Stimulated activated CD4-positive, alpha-beta T cell treated with anti-CD3 and anti-CD28 coated beads, TNF-alpha, amount 100 ng/mL, for 1 hour (primary cell): ENCODE results near the gene RASAL3.
A peak's percentile ranks its signal among the peaks of the same experiment; 100 is the strongest.

Experiments
- DNase-seq, 3 donors: peaks; one replicate each; pipeline ENCODE4 v3.0.0-alpha.2; 2020; ENCODE audit warnings: low read depth in 3 of 3, low spot score in 1 of 3

RASAL3 gene

DNA sequence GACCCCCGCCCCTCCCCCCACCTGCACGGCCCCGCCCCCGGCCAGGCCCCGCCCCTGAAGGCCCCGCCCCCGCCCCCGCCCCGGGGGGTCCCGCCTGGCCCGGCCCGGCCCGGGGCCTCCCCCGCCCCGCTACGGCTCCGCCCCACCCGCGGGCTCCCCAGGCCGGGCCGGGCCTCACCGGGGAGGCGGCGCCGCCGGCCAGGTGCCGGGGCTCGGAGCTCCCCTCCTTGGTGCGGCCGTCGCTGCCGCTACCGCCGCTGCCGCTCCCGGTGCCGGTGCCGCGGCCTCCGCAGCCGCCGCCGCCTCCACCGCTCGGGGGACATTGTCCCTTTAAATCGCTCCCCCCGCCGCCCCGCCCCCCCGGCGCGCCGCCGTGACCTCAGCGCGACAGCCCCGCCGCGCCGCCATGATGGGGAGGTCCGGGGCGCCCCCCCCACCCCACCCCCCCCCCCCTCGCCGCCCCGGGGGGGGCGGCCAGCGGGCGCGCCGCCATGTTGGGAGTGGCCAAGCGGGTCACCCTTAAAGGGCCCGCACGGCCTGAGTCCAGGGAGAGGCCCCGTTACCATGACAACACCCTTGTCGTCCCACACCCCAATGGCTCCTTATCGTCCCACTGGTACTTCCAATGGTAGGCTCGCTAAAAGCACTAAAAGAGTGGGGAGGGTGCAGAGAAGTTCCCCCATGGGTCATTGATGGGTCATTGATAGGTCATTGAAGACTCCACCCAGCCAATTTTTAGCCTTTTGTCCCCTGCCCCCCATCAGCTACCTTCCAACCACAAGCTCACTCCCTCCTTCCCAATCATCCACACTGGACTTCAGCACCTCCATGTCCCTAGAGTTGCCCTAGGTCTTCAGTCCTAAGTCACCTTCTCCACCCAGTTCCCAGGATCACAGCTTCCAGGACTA lies 14.5 kb downstream of the RASAL3 start, which contains the start of gene WIZ:
Gene WIZ (minus strand): TSS at position 337 of the 908 bp plus-strand sequence. CDS start 1,649 bp downstream, outside the sequence.
- peak; percentile 60 to 87 (median 60) for DNase-seq

GRCh38 chr19:15448778-15449619 lies 15.3 kb downstream of the RASAL3 start:
- no peak for DNase-seq

GRCh38 chr19:15448044-15448777 lies 16.1 kb downstream of the RASAL3 start:
- no peak for DNase-seq

DNA sequence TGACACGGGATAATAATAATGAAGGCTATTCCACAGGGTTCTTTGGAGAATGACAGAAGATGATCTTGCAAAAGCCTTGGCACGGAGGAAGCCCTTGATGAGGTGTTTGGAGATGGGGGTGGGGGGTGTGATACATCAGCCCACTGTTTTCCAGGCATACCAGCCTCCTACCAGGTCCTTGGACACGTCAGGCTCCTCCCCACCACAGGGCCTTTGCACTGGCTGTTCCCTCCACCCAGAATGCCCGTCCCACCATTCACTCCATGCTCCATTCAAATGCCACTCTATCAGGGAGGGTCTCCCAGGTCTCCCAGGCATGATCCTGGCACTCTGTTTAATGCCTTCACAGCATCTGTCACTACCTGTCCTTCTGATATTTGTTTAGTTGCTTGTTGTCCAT lies 17.3 kb downstream of the RASAL3 start:
- no peak for DNase-seq

- no peak for DNase-seq
Observed at GRCh38 chr19:15445807-15446376, 18.5 kb downstream of the RASAL3 start.

GRCh38 chr19:15445227-15445605 lies 19.1 kb downstream of the RASAL3 start:
- no peak for DNase-seq

GRCh38 chr19:15444505-15445226 lies 19.7 kb downstream of the RASAL3 start:
- DNase-seq: no peak

DNA sequence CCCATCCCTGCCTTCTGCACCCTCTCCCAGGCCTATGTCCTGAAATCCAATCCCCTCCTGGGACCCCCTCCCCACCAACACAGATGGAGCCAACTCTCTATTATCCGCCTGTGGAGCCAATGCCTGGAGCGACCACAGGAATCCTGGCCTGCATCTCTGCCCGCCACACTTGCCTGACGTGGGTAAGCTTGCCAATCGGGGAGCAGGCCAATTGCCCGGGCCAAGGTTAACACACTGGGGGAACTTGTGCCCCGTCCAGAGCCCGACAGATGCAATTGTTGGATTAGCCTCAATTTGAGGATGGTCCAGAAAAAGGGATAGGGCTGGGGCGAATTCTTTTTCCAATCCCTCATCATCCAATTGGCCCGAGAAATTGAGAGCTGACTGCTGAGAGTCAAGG lies 20.5 kb downstream of the RASAL3 start:
- DNase-seq: no peak

- no peak for DNase-seq
Observed at GRCh38 chr19:15443325-15443724, 21.0 kb downstream of the RASAL3 start.

DNA sequence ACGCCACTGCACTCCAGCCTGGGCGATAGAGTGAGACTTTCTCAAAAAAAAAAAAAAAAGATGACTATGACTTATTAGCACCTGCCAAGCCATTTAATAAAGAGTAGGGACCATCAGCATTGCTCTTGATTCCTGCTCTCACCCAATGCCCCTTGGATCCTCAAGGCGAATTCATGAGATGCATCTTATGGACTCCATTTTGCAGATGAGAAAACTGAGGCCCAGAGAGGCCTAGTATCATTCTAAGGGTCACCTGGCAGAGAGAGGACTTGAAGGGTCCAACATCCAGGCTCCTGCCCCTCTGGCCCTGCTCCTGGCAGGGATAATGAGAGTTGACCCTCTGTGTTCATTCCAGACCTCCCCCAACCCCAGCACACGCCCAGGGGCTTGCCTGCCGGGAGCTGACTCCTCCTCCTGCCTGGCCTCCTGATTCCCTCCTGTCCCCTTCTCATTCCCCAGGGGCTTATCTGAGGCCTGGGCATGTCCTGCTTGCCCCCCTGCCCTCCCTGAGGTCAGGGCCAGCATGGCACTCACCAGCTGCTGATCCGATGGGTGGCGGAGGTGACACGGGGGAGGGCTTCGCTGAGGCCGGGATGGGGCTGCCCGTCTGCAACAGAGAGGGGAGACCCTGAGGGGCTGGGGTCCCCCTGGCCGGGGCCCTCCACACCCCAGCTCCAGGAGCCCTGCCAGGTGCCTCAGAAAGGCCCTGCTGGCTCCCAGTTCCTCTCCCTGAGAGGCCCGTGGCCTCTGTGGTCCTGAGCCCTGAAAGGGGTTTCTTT lies 22.0 kb downstream of the RASAL3 start:
- DNase-seq: no peak

DNA sequence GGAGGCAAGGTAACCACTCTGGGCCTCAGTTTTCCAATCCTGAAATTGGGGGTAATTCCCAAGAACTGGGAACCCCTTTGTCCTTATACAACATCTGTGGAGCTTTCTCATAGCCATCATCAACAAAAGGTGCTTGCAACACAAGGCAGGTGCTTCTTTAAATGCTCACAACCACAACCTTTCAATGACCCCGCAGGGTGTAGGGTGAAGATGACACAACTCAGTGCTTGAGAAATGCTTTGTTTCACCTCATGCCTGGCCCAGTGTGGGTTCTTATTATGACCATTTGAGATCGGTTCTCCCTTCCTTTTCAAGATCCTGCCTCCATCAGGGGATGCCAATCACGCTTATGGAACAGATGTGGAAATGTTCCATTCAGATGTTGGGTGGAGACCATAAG lies 23.0 kb downstream of the RASAL3 start:
- DNase-seq: no peak

- no peak for DNase-seq
Observed at GRCh38 chr19:15439821-15440641, 24.3 kb downstream of the RASAL3 start.

- no peak for DNase-seq
Observed at GRCh38 chr19:15439078-15439799, 25.1 kb downstream of the RASAL3 start.

- no peak for DNase-seq
Observed at GRCh38 chr19:15438577-15438976, 25.8 kb downstream of the RASAL3 start.

GRCh38 chr19:15438124-15438496 lies 26.2 kb downstream of the RASAL3 start:
- DNase-seq: no peak

- DNase-seq: no peak
Observed at GRCh38 chr19:15437355-15438123, 26.8 kb downstream of the RASAL3 start.

GRCh38 chr19:15436826-15437110 lies 27.6 kb downstream of the RASAL3 start:
- no peak for DNase-seq
